ENCODE measurements around the gene NCOA5.

The NCOA5 gene

DNA sequence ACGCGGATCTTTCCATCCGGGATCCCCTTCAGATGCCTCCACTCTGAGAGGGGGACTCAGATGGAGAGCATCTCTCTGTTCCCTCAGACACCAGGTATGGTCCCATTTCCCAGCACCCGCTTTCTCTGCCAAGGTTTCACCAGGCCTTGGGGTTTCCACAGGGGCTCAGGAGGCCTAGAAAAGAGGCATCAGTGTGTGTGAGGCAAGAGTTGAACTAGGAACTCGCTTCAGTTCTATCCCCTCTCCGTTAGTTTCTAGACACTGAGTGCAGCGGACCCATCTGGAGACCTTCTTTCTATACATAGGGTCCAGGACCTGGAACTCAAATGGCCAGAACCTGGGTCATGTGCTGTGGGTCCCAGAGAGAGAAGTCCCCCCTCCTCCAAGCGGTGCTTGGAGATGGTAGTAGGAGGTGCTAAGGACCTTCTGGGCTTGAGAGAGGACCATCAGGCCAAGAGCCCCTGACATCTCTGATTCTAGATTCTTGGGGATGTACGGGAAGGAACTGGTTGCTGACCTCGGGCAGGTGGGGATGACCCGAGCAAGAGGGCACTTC is 58.7 kb downstream of the NCOA5 start:
- DNase-seq = no peak
- H3K27me3 ChIP-seq = peaks cover 6 to 96% of the 10 kb centered on the region in 2 donors
- no peak overlapping the region for H3K4me3 ChIP-seq
- no peak overlapping the region for H3K27ac ChIP-seq
- TF ChIP-seq, protein P1, sequence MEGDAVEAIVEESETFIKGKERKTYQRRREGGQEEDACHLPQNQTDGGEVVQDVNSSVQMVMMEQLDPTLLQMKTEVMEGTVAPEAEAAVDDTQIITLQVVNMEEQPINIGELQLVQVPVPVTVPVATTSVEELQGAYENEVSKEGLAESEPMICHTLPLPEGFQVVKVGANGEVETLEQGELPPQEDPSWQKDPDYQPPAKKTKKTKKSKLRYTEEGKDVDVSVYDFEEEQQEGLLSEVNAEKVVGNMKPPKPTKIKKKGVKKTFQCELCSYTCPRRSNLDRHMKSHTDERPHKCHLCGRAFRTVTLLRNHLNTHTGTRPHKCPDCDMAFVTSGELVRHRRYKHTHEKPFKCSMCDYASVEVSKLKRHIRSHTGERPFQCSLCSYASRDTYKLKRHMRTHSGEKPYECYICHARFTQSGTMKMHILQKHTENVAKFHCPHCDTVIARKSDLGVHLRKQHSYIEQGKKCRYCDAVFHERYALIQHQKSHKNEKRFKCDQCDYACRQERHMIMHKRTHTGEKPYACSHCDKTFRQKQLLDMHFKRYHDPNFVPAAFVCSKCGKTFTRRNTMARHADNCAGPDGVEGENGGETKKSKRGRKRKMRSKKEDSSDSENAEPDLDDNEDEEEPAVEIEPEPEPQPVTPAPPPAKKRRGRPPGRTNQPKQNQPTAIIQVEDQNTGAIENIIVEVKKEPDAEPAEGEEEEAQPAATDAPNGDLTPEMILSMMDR (IDR thresholded peaks at IDR 0.05) = no peak
- no peaks in the 10 kb centered on the region for H3K36me3 ChIP-seq
- intact Hi-C loops (cut with DNase I; ENCODE audit: low total_unique reads) = no loop called here
- peaks cover 0 to 10% (median 0%) of the 10 kb centered on the region in 4 donors for H3K4me1 ChIP-seq
- no peaks in the 10 kb centered on the region for H3K9me3 ChIP-seq

DNA sequence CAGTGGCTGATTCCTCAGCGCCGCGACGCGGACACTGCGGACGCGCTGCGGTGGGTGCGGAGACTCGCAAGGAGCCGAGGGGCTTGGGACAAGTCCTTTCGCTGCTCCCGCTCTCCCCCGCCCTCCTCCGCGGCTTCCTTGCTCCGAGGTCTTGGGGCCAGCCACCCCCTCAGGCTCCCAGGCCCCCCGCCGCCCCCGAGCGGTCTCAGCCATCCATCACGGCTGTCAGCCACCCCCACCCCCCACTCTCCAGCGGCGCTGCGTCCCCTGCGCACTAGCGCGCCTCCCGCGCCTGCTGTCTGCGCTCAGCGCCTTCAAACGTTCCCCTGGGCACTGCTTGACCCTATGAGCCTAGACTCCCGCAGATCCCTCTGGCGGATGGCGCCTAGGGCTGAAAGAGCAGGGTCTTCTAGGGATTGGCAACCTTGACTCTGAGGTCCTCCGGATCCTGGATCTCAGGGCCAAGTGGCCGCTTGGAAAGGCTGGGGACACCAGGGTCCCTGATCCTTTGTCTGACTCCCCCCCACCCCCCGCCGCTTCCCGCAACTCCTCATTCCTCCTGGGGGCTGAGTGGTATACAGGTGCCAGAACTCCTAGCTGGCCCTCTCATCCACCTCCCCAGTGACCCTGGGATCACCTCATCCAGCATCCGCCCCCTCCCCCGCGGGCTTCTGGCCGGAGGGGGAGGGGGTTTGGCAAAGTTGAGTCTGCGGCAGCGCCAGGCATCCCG is 59.3 kb downstream of the NCOA5 start:
- Histone ChIP-seq H3K4me1 (peaks cover 0 to 10% (median 0%) of the 10 kb centered on the region in 4 donors), H3K36me3 (no peaks in the 10 kb centered on the region), H3K9me3 (no peaks in the 10 kb centered on the region), H3K27ac (no peak overlapping the region), H3K27me3 (peaks cover 6 to 99% of the 10 kb centered on the region in 2 donors), H3K4me3 (no peak overlapping the region)
- TF ChIP-seq, protein P1 (IDR thresholded peaks at IDR 0.05) = no peak
- intact Hi-C loops (cut with DNase I; ENCODE audit: low total_unique reads) = no loop called here
- no peak for DNase-seq

DNA sequence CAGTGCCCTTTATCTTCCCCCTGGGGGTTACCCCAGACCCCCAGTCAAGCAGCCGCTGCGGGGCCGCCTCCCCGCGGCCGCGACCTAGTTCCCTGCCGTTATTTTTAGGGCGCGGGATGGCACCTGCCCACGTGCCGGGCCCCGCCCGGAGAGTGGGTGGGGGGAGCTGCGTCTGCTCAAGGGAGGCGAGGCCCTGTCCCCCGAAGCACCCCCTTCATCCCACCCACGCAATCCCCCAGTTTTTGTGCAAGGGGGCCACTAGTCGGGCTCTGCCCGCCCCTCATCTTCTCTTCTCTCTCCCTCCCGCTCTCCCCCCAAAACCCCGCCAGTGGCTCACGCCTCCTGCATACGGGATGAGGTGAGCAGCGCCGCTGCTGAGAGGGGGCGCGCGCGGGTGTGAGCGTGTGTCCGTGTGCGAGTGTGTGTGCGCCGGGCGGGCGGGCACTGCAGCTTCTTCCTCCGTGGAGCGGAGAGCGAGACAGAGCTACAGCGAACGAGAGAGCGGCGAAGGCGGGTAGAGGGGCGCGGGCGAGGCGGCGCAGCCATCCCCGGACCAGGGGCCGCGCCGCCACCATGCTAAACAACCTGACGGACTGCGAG is 60.9 kb downstream of the NCOA5 start, which contains the start of gene SLC12A5:
SLC12A5 (plus strand) TSS at position 444 of the 600 bp plus-strand sequence; CDS start at position 574, 130 bp downstream.
- H3K27me3 ChIP-seq = peaks cover 6 to 99% of the 10 kb centered on the region in 2 donors
- peaks cover 0 to 10% (median 0%) of the 10 kb centered on the region in 4 donors for H3K4me1 ChIP-seq
- TF ChIP-seq, protein P1 (IDR thresholded peaks at IDR 0.05) = no peak
- no peak for DNase-seq
- no peaks in the 10 kb centered on the region for H3K36me3 ChIP-seq
- no peaks in the 10 kb centered on the region for H3K9me3 ChIP-seq
- H3K4me3 ChIP-seq = no peak within 1 kb of the TSS
- no peak within 1 kb of the TSS for H3K27ac ChIP-seq
- intact Hi-C loops (cut with DNase I; ENCODE audit: low total_unique reads) = no loop called here

DNA sequence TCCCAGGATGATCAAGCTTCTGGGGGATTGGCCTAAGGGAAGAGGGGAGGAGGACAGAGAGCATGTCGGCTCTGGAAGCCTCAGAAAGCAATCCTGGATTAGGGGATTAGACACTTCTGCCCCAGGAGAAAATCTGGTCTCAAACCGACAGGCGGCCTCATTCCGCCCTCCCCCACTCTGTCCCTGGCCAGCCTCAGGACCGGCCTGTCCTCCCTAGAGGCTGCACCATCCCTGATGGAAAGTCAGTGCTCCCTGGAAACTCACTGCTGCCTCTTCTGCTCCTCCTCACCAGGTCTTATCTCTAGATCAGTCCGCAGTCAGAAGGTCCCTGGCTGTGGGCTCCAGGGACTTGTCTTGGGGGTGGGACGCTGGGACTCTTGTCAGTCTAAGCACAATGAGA is 61.7 kb downstream of the NCOA5 start:
- DNase-seq = no peak
- Histone ChIP-seq H3K9me3 (no peaks in the 10 kb centered on the region), H3K4me3 (no peak overlapping the region), H3K36me3 (no peaks in the 10 kb centered on the region), H3K4me1 (peaks cover 0 to 10% (median 0%) of the 10 kb centered on the region in 4 donors), H3K27me3 (peaks cover 6 to 99% of the 10 kb centered on the region in 2 donors), H3K27ac (no peak overlapping the region)
- intact Hi-C loops (cut with DNase I; ENCODE audit: low total_unique reads) = no loop called here
- TF ChIP-seq, protein P1 (IDR thresholded peaks at IDR 0.05) = no peak

DNA sequence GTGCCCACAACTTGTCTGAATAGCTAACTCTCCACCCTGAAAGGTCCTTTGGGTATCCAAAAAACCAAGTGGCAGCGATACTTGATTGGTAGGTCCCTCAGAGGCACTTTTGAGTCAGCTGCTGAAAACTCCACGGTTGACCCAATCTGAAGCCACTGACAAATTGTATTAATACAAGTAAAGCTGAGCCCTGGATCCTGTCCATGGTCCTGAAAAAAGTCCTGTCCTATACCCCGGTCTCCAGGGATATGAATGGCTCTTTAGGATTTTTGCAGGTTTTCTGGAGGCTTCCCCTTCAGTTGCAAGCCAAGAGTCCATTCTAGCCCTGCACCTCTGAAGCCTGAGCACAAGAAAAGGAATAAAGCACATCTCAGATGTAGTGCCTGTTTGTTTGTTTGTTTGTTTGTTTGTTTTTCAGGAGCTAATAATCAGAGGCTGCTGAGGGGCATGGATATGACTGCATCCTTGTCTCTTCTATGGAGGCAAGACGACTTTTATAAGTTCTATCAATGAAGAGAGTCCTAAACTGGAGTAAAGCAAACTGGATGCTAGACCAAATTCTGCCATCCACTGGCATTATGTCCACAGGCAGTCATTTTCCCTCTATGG is 62.4 kb downstream of the NCOA5 start:
- intact Hi-C loops (cut with DNase I; ENCODE audit: low total_unique reads) = no loop called here
- no peaks in the 10 kb centered on the region for H3K9me3 ChIP-seq
- H3K36me3 ChIP-seq = no peaks in the 10 kb centered on the region
- no peak overlapping the region for H3K27ac ChIP-seq
- TF ChIP-seq, protein P1 (IDR thresholded peaks at IDR 0.05) = no peak
- H3K4me1 ChIP-seq = peaks cover 0 to 16% (median 4%) of the 10 kb centered on the region in 4 donors
- peak in 1 of 2 donors; percentile 43 for DNase-seq
- H3K4me3 ChIP-seq = no peak overlapping the region
- H3K27me3 ChIP-seq = peaks cover 6 to 99% of the 10 kb centered on the region in 2 donors

Data from tibial artery (tissue), 4 donors.